ENCODE results near the gene HMX3. TPM values are rescaled to one million over a fixed set of nuclear protein-coding genes. Genes with fewer than 3 reads are reported as not detected.
A peak's percentile ranks its signal among the peaks of the same experiment; 100 is the strongest.

Gene HMX3
- total RNA-seq, 2 donors from 2014 or later, result not detected

DNA sequence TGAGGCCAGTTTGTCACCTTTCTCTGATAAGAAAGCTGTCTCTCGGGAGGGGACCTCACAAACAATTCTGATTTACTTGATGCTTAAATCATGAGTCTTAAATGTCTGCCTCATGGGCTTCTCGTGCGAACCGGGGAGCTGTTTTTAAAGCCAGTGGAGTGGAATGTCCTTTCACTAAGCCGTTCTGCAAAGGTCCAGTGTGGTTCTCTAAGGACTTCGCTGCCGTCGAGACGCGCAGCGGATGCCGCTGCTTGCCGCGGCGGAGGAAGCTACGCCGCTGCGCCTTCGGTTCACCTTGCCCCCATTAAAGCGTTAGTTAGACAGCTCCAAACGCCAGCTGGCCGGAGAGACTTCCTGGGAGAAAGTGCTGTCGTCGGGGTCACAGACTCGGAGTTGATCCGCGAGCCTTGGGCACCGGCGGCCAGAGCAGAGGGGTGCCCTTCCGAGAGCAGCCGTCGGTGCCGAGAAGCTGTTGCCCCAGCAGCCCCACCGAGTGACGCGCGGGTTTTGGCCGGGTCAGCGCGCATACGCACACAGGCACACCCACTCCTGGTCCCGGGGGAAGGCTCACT is 1.3 kb upstream of the HMX3 start:
- Histone ChIP-seq H3K36me3 (replicated peaks in 1 of 2; ENCODE audit: insufficient read depth in 1 of 2, low read depth in 2 of 2) (no peaks in the 10 kb centered on the region), H3K4me1 (peaks cover 60% of the 10 kb centered on the region), H3K27ac (no peak overlapping the region), H3K4me3 (no peak overlapping the region), H3K9me3 (no peaks in the 10 kb centered on the region), H3K27me3 (peaks cover 9 to 51% of the 10 kb centered on the region in 2 donors)
- DNase-seq, result no peak
- 2 to 3% methylated on average over 5 to 42 of the region's 42 CpGs for WGBS, 2 donors
- ATAC-seq, result no peak
- intact Hi-C loops (cut with DNase I), result loop anchor here (5.0 kb wide), 1 partner anchor 428 kb away; no protein-coding TSS in a partner anchor
- no peak for TF ChIP-seq POLR2A (IDR thresholded peaks at IDR 0.05)
- TF ChIP-seq, protein P1, sequence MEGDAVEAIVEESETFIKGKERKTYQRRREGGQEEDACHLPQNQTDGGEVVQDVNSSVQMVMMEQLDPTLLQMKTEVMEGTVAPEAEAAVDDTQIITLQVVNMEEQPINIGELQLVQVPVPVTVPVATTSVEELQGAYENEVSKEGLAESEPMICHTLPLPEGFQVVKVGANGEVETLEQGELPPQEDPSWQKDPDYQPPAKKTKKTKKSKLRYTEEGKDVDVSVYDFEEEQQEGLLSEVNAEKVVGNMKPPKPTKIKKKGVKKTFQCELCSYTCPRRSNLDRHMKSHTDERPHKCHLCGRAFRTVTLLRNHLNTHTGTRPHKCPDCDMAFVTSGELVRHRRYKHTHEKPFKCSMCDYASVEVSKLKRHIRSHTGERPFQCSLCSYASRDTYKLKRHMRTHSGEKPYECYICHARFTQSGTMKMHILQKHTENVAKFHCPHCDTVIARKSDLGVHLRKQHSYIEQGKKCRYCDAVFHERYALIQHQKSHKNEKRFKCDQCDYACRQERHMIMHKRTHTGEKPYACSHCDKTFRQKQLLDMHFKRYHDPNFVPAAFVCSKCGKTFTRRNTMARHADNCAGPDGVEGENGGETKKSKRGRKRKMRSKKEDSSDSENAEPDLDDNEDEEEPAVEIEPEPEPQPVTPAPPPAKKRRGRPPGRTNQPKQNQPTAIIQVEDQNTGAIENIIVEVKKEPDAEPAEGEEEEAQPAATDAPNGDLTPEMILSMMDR (IDR thresholded peaks at IDR 0.05), result no peak

DNA sequence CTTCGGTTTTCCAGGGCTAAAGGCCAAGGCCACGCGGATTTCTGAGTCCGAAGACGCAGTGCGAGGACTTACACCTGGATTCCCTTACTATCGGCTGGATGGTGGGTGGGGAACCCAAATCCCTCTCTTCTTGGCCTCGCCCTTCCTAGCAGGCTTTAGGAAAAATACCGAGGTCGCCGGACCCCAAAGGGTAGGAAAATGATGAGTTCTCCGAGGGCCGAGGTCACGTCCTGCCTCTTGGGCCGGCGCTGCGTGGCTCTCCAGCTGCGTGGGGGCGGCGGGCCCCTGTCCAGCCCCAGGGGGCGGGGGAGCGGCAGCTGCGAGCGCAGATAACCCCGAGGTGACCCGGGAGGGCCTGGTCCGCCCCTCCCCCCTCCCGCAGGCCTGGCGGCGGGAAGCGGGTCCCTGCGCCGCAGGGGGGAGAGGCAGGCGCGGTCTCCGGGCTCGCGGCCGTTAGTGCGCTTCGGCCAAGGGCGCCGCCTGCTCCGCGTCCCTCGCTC is 805 bp upstream of the HMX3 start:
- intact Hi-C loops (cut with DNase I), result loop anchor here (5.0 kb wide), 1 partner anchor 427 kb away; no protein-coding TSS in a partner anchor
- no peak overlapping the region for H3K4me3 ChIP-seq
- no peak for DNase-seq
- H3K36me3 ChIP-seq (replicated peaks in 1 of 2; ENCODE audit: insufficient read depth in 1 of 2, low read depth in 2 of 2), result no peaks in the 10 kb centered on the region
- peaks cover 65% of the 10 kb centered on the region for H3K4me1 ChIP-seq
- no peak for ATAC-seq
- WGBS, 2 donors, result 0 to 2% methylated on average over 4 to 46 of the region's 46 CpGs
- H3K9me3 ChIP-seq, result no peaks in the 10 kb centered on the region
- H3K27ac ChIP-seq, result no peak overlapping the region
- H3K27me3 ChIP-seq, result peaks cover 9 to 52% of the 10 kb centered on the region in 2 donors
- TF ChIP-seq, protein P1 (IDR thresholded peaks at IDR 0.05), result no peak
- TF ChIP-seq POLR2A (IDR thresholded peaks at IDR 0.05), result no peak

DNA sequence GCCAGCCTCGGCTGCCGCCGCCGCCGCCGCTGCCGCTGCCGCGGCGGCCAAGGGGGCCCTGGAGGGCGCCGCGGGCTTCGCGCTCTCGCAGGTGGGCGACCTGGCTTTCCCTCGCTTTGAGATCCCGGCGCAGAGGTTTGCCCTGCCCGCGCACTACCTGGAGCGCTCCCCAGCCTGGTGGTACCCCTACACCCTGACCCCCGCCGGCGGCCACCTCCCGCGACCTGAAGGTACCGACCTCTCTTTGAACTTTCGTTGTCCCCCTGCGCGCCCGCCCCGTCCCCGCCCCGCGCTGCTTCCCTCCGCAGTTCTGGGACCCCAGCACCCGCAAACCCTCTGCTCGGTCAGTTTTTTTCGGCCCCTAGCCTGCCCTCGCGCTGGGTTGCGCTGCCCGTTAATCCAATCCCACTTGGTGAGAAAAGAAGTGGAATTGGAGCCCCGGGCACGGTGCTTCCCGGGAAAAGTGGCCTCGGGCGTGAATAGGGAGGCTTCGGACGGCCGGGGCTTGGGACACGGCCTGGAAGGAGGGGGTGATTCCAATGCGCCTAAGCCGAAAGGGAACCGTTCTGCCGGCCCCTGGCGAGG is 543 bp downstream of the HMX3 start:
- H3K36me3 ChIP-seq (replicated peaks in 1 of 2; ENCODE audit: insufficient read depth in 1 of 2, low read depth in 2 of 2), result no peaks in the 10 kb centered on the region
- intact Hi-C loops (cut with DNase I), result no loop called here

DNA sequence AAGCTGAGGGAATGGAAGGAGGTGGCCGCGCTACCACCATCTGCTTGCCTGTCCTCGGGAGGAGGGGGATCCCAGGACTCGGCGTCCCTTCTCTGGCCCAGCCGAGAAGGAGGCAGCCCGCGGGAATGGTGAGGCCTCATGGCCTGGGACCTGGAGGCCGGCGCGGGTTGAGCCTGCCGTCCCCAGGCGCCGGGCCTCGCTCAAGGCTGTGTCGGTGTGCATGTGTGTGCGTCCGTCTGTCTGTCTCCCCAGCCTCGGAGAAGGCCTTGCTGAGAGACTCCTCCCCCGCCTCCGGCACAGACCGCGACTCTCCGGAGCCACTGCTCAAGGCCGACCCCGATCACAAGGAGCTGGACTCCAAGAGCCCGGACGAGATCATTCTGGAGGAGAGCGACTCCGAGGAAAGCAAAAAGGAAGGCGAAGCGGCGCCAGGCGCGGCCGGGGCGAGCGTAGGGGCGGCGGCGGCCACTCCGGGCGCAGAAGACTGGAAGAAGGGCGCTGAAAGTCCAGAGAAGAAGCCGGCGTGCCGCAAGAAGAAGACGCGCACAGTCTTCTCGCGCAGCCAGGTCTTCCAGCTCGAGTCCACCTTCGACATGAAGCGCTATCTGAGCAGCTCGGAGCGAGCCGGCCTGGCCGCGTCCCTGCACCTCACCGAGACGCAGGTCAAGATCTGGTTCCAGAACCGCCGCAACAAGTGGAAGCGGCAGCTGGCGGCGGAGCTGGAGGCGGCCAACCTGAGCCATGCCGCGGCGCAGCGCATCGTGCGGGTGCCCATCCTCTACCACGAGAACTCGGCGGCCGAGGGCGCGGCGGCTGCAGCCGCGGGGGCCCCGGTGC is 1.3 kb downstream of the HMX3 start:
- no peak overlapping the region for H3K4me3 ChIP-seq
- intact Hi-C loops (cut with DNase I), result no loop called here
- peaks cover 9 to 69% of the 10 kb centered on the region in 2 donors for H3K27me3 ChIP-seq
- no peaks in the 10 kb centered on the region for H3K36me3 ChIP-seq (replicated peaks in 1 of 2; ENCODE audit: insufficient read depth in 1 of 2, low read depth in 2 of 2)
- ATAC-seq, result no peak
- H3K9me3 ChIP-seq, result no peaks in the 10 kb centered on the region
- 0 to 2% methylated on average over 24 to 82 of the region's 83 CpGs for WGBS, 2 donors
- peaks cover 70% of the 10 kb centered on the region for H3K4me1 ChIP-seq
- peak in 1 of 4 donors; percentile 12 for DNase-seq
- no peak overlapping the region for H3K27ac ChIP-seq
- no peak for TF ChIP-seq POLR2A (IDR thresholded peaks at IDR 0.05)
- TF ChIP-seq, protein P1 (IDR thresholded peaks at IDR 0.05), result no peak

More for the DNA sequence above, 543 bp downstream of the HMX3 start:
- Histone ChIP-seq H3K9me3 (no peaks in the 10 kb centered on the region), H3K27ac (no peak overlapping the region), H3K27me3 (peaks cover 9 to 62% of the 10 kb centered on the region in 2 donors), H3K4me3 (no peak overlapping the region), H3K4me1 (peaks cover 70% of the 10 kb centered on the region)
- DNase-seq (no peak), ATAC-seq (no peak)
- WGBS, 2 donors, result 1 to 5% methylated on average over 24 to 55 of the region's 59 CpGs
- TF ChIP-seq, protein P1 (IDR thresholded peaks at IDR 0.05), result no peak
